Measurements from ENCODE around the gene ADAMTSL2.

DNA sequence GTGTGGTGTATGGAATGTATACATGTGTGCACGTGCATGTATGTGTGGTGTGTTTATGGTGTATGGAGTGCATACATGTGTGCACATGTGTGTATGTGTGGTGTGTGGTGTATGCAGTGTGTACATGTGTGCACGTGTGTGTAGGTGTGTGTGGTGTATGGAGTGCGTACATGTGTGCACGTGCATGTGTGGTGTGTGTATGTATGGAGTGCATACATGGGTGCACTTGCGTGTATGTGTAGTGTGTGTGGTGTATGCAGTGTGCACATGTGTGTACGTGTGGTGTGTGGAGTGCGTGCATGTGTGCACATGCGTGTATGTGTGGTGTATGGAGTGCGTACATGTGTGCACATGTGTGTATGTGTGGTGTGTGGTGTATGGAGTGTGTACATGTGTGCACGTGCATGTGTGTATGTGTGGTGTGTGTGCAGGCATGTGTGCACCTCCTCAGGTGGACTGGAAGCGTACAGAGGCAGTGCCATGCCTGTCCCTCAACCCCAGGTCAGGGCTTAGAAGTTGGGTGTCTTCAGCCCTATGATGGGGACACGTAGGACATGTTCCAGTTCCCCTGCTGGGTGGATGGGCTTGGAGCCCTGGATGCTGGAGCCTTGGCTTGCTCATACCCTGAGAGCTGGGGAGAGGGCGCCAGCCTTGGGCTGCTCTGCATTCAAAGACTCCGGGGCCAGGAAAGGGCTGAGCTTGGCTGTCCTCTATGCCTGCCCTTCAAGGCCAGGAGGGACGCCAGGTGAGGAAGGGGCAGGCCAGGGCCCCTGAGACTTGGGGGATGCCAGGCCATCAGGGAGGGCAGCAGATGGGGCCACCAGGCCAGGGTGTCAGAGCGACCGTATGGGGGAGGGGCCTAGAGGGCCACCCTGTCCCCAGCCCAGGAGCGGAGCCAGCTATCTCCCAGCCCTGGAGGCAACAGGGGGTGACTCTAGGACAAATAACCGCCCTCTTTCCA lies 22.0 kb upstream of the ADAMTSL2 start:
- no peak for TF ChIP-seq FOXA2 (IDR thresholded peaks at IDR 0.05)
- no peak for TF ChIP-seq FOXA1 (IDR thresholded peaks at IDR 0.05)
- TF ChIP-seq TAF1 (conservative IDR thresholded peaks at IDR 0.05): no peak
- TF ChIP-seq, protein P1, sequence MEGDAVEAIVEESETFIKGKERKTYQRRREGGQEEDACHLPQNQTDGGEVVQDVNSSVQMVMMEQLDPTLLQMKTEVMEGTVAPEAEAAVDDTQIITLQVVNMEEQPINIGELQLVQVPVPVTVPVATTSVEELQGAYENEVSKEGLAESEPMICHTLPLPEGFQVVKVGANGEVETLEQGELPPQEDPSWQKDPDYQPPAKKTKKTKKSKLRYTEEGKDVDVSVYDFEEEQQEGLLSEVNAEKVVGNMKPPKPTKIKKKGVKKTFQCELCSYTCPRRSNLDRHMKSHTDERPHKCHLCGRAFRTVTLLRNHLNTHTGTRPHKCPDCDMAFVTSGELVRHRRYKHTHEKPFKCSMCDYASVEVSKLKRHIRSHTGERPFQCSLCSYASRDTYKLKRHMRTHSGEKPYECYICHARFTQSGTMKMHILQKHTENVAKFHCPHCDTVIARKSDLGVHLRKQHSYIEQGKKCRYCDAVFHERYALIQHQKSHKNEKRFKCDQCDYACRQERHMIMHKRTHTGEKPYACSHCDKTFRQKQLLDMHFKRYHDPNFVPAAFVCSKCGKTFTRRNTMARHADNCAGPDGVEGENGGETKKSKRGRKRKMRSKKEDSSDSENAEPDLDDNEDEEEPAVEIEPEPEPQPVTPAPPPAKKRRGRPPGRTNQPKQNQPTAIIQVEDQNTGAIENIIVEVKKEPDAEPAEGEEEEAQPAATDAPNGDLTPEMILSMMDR (IDR thresholded peaks at IDR 0.05; ENCODE audit: low read depth, low read length, missing input control): no peak
- TF ChIP-seq SP1 (IDR thresholded peaks at IDR 0.05): no peak
- no peak for TF ChIP-seq ZBTB33 (IDR thresholded peaks at IDR 0.05)
- TF ChIP-seq ATF3 (IDR thresholded peaks at IDR 0.05): no peak
- no peak for TF ChIP-seq REST (IDR thresholded peaks at IDR 0.05)
- TF ChIP-seq JUND (IDR thresholded peaks at IDR 0.05): no peak
- TF ChIP-seq YY1 (IDR thresholded peaks at IDR 0.05): no peak
